ENCODE data around the gene SPRR2F. TPM values are rescaled to one million over a fixed set of nuclear protein-coding genes. Genes with fewer than 3 reads are reported as not detected.

Gene SPRR2F
- total RNA-seq, 1 experiment from 2014 or later, result not detected

DNA sequence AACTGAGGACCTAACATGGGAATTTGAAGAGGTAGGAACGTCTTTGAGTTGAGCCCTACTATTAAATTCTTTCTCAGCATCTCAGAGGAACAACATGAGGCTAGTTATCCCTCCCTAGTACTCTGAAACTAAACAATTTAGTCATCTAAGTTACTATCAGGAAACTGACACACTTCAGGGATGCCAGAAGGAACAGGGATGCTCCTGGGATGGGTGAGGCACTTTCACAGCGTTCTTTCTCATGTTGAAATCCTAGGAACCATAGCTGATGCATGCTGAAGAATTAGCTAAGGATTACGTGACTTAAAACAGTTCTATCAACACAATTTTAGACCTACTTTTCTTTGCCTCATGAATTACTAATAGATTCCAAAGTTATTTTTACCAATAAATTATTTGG, 39.2 kb upstream of the SPRR2F start:
- no peak for ATAC-seq
- TF ChIP-seq SIN3A (IDR thresholded peaks at IDR 0.05; ENCODE audit: borderline replicate concordance, insufficient read depth, low read depth, low read length) (no peak), POLR2AphosphoS5 (IDR thresholded peaks at IDR 0.05; ENCODE audit: low read depth, low read length) (no peak), TCF7L2 (IDR thresholded peaks at IDR 0.05; ENCODE audit: low read depth, low read length) (no peak)
- TF ChIP-seq, protein P1, sequence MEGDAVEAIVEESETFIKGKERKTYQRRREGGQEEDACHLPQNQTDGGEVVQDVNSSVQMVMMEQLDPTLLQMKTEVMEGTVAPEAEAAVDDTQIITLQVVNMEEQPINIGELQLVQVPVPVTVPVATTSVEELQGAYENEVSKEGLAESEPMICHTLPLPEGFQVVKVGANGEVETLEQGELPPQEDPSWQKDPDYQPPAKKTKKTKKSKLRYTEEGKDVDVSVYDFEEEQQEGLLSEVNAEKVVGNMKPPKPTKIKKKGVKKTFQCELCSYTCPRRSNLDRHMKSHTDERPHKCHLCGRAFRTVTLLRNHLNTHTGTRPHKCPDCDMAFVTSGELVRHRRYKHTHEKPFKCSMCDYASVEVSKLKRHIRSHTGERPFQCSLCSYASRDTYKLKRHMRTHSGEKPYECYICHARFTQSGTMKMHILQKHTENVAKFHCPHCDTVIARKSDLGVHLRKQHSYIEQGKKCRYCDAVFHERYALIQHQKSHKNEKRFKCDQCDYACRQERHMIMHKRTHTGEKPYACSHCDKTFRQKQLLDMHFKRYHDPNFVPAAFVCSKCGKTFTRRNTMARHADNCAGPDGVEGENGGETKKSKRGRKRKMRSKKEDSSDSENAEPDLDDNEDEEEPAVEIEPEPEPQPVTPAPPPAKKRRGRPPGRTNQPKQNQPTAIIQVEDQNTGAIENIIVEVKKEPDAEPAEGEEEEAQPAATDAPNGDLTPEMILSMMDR (IDR thresholded peaks at IDR 0.05), result no peak
- TF ChIP-seq, protein P2, sequence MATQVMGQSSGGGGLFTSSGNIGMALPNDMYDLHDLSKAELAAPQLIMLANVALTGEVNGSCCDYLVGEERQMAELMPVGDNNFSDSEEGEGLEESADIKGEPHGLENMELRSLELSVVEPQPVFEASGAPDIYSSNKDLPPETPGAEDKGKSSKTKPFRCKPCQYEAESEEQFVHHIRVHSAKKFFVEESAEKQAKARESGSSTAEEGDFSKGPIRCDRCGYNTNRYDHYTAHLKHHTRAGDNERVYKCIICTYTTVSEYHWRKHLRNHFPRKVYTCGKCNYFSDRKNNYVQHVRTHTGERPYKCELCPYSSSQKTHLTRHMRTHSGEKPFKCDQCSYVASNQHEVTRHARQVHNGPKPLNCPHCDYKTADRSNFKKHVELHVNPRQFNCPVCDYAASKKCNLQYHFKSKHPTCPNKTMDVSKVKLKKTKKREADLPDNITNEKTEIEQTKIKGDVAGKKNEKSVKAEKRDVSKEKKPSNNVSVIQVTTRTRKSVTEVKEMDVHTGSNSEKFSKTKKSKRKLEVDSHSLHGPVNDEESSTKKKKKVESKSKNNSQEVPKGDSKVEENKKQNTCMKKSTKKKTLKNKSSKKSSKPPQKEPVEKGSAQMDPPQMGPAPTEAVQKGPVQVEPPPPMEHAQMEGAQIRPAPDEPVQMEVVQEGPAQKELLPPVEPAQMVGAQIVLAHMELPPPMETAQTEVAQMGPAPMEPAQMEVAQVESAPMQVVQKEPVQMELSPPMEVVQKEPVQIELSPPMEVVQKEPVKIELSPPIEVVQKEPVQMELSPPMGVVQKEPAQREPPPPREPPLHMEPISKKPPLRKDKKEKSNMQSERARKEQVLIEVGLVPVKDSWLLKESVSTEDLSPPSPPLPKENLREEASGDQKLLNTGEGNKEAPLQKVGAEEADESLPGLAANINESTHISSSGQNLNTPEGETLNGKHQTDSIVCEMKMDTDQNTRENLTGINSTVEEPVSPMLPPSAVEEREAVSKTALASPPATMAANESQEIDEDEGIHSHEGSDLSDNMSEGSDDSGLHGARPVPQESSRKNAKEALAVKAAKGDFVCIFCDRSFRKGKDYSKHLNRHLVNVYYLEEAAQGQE (IDR thresholded peaks at IDR 0.05; ENCODE audit: insufficient read depth in 1 of 2, low read depth in 2 of 2, low read length in 1 of 2), result no peak
- DNase-seq (ENCODE audit: low read depth, low spot score), result no peak
- Histone ChIP-seq H3K4me3 (ENCODE audit: low read depth in 2 of 2, low read length in 2 of 2) (no peak overlapping the region), H3K4me1 (ENCODE audit: control insufficient read depth, insufficient read depth, low read length) (no peaks in the 10 kb centered on the region), H3K9me3 (ENCODE audit: control insufficient read depth, insufficient read depth, low read depth, low read length) (no peaks in the 10 kb centered on the region), H3K27me3 (ENCODE audit: control insufficient read depth, insufficient read depth, low read length) (peaks cover 3% of the 10 kb centered on the region; the same call in 1 of the 2 replicates), H3K36me3 (ENCODE audit: control insufficient read depth, insufficient read depth, low read length) (no peaks in the 10 kb centered on the region), H3K27ac (ENCODE audit: low read length) (no peak overlapping the region)
- in situ Hi-C loops (cut with HindIII; ENCODE audit: low pct_unique_long_range_greater_than_20kb, low sequenced_read_pairs) (no loop called here), intact Hi-C loops (cut with micrococcal nuclease; ENCODE audit: unreplicated experiment) (no loop called here)
- BruUV-seq (replicated peaks), result no TSS peak
- POLR2A ChIA-PET, result no interaction called here
- CTCF ChIA-PET, result no interaction called here

DNA sequence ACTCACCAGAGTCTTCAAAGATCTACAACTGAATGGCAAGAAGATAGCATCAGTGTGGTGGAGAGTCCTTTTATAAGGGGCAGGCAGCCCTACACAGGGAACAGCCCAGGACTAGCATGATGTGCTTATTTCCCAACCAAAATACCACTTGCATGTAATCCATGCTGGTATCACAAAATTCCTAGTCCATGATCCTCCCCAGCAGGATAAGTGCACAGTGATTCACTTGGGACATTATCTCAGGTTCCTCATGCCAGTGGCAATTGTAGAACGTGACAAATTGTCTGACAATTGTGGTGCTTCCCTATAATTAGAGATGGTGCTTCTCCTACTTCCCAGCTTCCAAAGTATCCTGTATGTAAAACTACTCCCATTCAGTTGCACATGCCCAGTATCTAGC, 37.5 kb upstream of the SPRR2F start, which contains the start of gene SPRR2G:
TSS of gene SPRR2G (minus strand) at position 45 of the 400 bp plus-strand sequence. CDS start 780 bp downstream, outside the sequence.
- intact Hi-C loops (cut with micrococcal nuclease; ENCODE audit: unreplicated experiment), result no loop called here
- no peaks in the 10 kb centered on the region for H3K4me1 ChIP-seq (ENCODE audit: control insufficient read depth, insufficient read depth, low read length)
- H3K4me3 ChIP-seq (ENCODE audit: low read depth in 2 of 2, low read length in 2 of 2), result no peak within 1 kb of the TSS
- TF ChIP-seq POLR2AphosphoS5 (IDR thresholded peaks at IDR 0.05; ENCODE audit: low read depth, low read length) (no peak), TCF7L2 (IDR thresholded peaks at IDR 0.05; ENCODE audit: low read depth, low read length) (no peak), SIN3A (IDR thresholded peaks at IDR 0.05; ENCODE audit: borderline replicate concordance, insufficient read depth, low read depth, low read length) (no peak)
- TF ChIP-seq, protein P2 (IDR thresholded peaks at IDR 0.05; ENCODE audit: insufficient read depth in 1 of 2, low read depth in 2 of 2, low read length in 1 of 2), result no peak
- TF ChIP-seq, protein P1 (IDR thresholded peaks at IDR 0.05), result no peak
- H3K9me3 ChIP-seq (ENCODE audit: control insufficient read depth, insufficient read depth, low read depth, low read length), result no peaks in the 10 kb centered on the region
- in situ Hi-C loops (cut with HindIII; ENCODE audit: low pct_unique_long_range_greater_than_20kb, low sequenced_read_pairs), result no loop called here
- no peaks in the 10 kb centered on the region for H3K36me3 ChIP-seq (ENCODE audit: control insufficient read depth, insufficient read depth, low read length)
- no peak for DNase-seq (ENCODE audit: low read depth, low spot score)
- POLR2A ChIA-PET, result no interaction called here
- no TSS peak for BruUV-seq (replicated peaks)
- H3K27me3 ChIP-seq (ENCODE audit: control insufficient read depth, insufficient read depth, low read length), result peaks cover 11% of the 10 kb centered on the region
- CTCF ChIA-PET, result interaction anchor here (0.8 kb wide), 1 partner anchor 11 kb away, joined by 3 read pairs; no protein-coding TSS in a partner anchor
- no peak within 1 kb of the TSS for H3K27ac ChIP-seq (ENCODE audit: low read length)
- ATAC-seq, result no peak

Data from Panc1 (cell line).